ENCODE measurements around the gene PRG3. TPM values are rescaled to one million over a fixed set of nuclear protein-coding genes. Genes with fewer than 3 reads are reported as not detected.

Gene PRG3
- total RNA-seq, 1 donor from 2014 or later: not detected

DNA sequence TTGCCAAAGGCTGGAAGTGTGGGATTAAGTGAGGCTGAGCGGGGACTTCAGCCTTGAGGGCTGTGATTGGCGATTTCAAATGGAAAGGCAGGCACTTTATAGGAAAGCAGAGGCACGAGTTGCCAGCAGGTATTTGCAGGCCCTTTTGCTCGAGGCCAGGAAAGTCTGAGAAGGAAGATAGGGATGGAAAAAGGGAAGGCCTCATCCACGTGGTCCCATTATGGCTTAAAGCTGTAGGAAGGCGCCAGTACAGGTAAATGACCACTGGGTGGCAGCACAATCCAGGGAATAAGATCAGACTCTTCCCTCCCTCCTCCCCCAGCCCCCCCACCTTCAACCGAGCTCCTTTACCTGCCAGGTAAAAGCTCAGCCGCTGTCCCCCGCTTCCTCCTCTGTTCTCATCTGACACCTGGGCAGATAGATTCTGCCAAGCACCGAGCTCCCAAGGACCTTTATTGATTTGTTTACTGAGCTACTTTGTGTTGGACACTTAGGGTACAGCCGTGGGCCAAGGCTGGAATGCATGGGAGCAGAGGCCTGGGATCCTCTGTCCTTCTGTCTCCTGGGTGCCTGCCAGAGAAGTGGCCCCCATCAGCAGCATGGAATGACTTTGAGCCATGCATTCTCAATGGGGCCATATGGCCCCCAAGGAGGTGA is 35.3 kb downstream of the PRG3 start:
- peak; percentile 66 for DNase-seq (ENCODE audit: low read depth, low spot score)
- Mint-ChIP-seq H3K36me3 (ENCODE audit: low read depth) (no peaks in the 10 kb centered on the region), H3K27ac (ENCODE audit: unreplicated experiment) (peak overlapping the region; percentile 93), H3K4me1 (peaks cover 21% of the 10 kb centered on the region), H3K27me3 (ENCODE audit: low read depth) (no peaks in the 10 kb centered on the region), H3K9me3 (no peaks in the 10 kb centered on the region), H3K4me3 (no peak overlapping the region)
- TF ChIP-seq, protein P1, sequence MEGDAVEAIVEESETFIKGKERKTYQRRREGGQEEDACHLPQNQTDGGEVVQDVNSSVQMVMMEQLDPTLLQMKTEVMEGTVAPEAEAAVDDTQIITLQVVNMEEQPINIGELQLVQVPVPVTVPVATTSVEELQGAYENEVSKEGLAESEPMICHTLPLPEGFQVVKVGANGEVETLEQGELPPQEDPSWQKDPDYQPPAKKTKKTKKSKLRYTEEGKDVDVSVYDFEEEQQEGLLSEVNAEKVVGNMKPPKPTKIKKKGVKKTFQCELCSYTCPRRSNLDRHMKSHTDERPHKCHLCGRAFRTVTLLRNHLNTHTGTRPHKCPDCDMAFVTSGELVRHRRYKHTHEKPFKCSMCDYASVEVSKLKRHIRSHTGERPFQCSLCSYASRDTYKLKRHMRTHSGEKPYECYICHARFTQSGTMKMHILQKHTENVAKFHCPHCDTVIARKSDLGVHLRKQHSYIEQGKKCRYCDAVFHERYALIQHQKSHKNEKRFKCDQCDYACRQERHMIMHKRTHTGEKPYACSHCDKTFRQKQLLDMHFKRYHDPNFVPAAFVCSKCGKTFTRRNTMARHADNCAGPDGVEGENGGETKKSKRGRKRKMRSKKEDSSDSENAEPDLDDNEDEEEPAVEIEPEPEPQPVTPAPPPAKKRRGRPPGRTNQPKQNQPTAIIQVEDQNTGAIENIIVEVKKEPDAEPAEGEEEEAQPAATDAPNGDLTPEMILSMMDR (conservative IDR thresholded peaks at IDR 0.05): peak; percentile 90

DNA sequence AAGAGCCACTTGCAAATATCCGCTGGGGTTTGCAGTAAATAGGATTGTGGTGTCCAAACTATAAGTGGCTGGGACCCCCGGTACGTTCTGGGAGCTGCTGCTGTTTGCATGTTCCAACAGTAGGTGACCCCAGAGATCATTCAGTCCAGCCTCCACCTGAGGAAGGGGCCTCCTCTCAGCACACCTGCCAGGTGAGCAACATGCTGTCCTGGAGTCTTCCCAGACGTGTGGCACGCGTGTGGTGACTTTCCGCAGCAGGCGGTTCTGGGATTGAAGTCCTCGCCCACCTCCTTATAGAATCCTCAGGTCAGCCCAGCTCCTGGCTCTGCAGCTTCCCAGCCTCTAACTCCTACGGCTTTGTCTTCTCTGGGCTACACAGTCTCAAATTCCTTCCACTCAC is 36.1 kb downstream of the PRG3 start:
- DNase-seq (ENCODE audit: low read depth, low spot score): no peak
- Mint-ChIP-seq H3K9me3 (no peaks in the 10 kb centered on the region), H3K4me3 (no peak overlapping the region), H3K4me1 (peaks cover 26% of the 10 kb centered on the region), H3K36me3 (ENCODE audit: low read depth) (no peaks in the 10 kb centered on the region), H3K27ac (ENCODE audit: unreplicated experiment) (no peak overlapping the region), H3K27me3 (ENCODE audit: low read depth) (no peaks in the 10 kb centered on the region)
- TF ChIP-seq, protein P1 (conservative IDR thresholded peaks at IDR 0.05): no peak

DNA sequence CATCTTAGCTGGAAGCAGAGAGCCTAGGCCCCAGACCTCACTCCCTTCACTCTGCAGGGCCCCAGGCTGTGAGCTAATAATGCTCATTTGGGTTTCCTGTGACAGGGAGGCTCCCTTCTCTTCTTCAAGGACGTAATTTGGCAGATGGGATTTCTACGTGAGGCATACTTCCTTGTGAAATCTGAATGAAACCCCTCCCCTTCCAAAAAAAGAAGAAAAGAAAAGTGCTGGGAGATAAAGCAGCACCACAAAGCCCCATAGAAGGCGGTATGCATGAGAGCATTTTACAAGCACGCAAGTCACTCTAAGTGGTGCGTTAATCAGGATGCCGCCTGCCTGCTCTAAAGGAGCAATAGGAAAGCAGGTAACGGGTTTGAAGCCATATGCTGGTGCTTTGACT is 37.1 kb downstream of the PRG3 start:
- Mint-ChIP-seq H3K27me3 (ENCODE audit: low read depth) (no peaks in the 10 kb centered on the region), H3K4me3 (no peak overlapping the region), H3K9me3 (no peaks in the 10 kb centered on the region), H3K4me1 (peaks cover 33% of the 10 kb centered on the region), H3K27ac (ENCODE audit: unreplicated experiment) (peak overlapping the region; percentile 14), H3K36me3 (ENCODE audit: low read depth) (no peaks in the 10 kb centered on the region)
- no peak for DNase-seq (ENCODE audit: low read depth, low spot score)
- TF ChIP-seq, protein P1 (conservative IDR thresholded peaks at IDR 0.05): no peak

DNA sequence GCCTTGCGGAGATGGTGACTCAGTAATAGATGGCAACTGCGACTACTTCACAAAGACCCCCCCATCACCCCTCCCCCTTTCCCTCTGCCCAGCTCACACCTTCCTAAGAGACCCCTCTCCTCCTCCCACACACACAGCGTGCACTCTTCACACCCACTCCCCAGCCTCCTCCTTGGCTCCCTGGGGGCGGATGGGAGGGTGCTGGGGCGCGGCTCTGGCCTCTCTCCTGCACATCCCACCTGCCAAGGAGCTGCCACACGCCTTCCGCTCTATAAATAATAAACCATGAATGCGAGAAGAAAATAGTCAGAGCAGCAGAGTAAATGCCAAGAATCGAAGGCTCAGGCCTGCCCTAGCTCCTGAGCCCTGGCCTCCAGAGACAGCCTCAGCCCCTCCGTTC is 38.2 kb downstream of the PRG3 start:
- Mint-ChIP-seq H3K27ac (ENCODE audit: unreplicated experiment) (peak overlapping the region; percentile 79), H3K36me3 (ENCODE audit: low read depth) (no peaks in the 10 kb centered on the region), H3K9me3 (no peaks in the 10 kb centered on the region), H3K4me3 (no peak overlapping the region), H3K4me1 (peaks cover 34% of the 10 kb centered on the region), H3K27me3 (ENCODE audit: low read depth) (no peaks in the 10 kb centered on the region)
- TF ChIP-seq, protein P1 (conservative IDR thresholded peaks at IDR 0.05): no peak
- DNase-seq (ENCODE audit: low read depth, low spot score): no peak

DNA sequence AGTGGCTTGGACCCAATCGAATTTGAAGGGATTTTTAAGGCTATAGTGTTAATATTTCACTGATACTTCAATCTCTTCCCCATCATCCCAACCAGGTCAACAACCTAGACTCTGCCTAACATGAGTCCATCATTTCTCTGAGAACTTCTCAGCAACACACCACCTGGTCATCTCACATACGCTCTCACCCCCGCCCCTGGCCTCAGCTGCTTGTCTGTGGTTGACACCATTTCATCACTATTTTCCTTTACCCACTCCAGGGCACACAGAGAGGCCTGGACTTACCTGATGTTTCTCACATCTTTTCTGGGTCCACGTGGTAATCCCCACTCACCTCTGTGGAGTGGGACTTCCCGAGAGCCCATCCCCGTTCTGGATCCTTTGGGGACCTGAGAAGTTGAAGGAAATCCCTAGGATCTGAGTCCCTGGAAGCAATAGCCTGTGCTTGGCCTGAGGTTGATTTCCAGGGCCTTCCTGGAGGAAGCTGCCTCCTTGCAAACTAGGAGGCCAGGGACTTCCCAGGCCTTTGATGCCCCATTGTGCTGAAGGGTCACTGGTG is 39.6 kb downstream of the PRG3 start:
- no peak overlapping the region for H3K27ac Mint-ChIP-seq (ENCODE audit: unreplicated experiment)
- H3K27me3 Mint-ChIP-seq (ENCODE audit: low read depth): no peaks in the 10 kb centered on the region
- TF ChIP-seq, protein P1 (conservative IDR thresholded peaks at IDR 0.05): no peak
- H3K36me3 Mint-ChIP-seq (ENCODE audit: low read depth): no peaks in the 10 kb centered on the region
- no peak overlapping the region for H3K4me3 Mint-ChIP-seq
- DNase-seq (ENCODE audit: low read depth, low spot score): no peak
- H3K9me3 Mint-ChIP-seq: no peaks in the 10 kb centered on the region
- H3K4me1 Mint-ChIP-seq: peaks cover 37% of the 10 kb centered on the region

Data from neural crest cell (in vitro differentiated cells).